Ishikawa (cell line): ENCODE data around the gene ERGIC1.
A peak's percentile ranks its signal among the peaks of the same experiment; 100 is the strongest.

Source experiments
- CEBPB ChIP-seq: IDR thresholded peaks from 2 replicates; pipeline ENCODE4 v1.6.1; 2012
- CREB1 ChIP-seq: IDR thresholded peaks from 2 replicates; pipeline ENCODE4 v1.6.1; 2012; ENCODE audit warnings: low read depth
- EGR1 ChIP-seq: IDR thresholded peaks from 2 replicates; pipeline ENCODE4 v1.6.1; 2012
- EP300 ChIP-seq: IDR thresholded peaks from 2 replicates; pipeline ENCODE4 v1.6.1; 2012; ENCODE audit warnings: borderline replicate concordance
- FOXM1 ChIP-seq: IDR thresholded peaks from 2 replicates; pipeline ENCODE4 v1.6.1; 2012; ENCODE audit warnings: low read depth, borderline replicate concordance
- NFIC ChIP-seq: IDR thresholded peaks from 2 replicates; pipeline ENCODE4 v1.6.1; 2012
- RAD21 ChIP-seq: IDR thresholded peaks from 2 replicates; pipeline ENCODE4 v1.6.1; 2012; ENCODE audit warnings: low read depth
- TAF1 ChIP-seq: IDR thresholded peaks from 2 replicates; pipeline ENCODE4 v1.6.1; 2012; ENCODE audit warnings: low read depth, mild to moderate bottlenecking
- TCF12 ChIP-seq: IDR thresholded peaks from 2 replicates; pipeline ENCODE4 v1.6.1; 2012; ENCODE audit warnings: low read depth
- TEAD4 ChIP-seq: IDR thresholded peaks from 2 replicates; pipeline ENCODE4 v1.6.1; 2012
- USF1 ChIP-seq: IDR thresholded peaks from 2 replicates; pipeline ENCODE4 v1.6.1; 2012
- YY1 ChIP-seq: IDR thresholded peaks from 2 replicates; pipeline ENCODE4 v1.6.1; 2012; ENCODE audit warnings: low read depth
- ZBTB7A ChIP-seq: IDR thresholded peaks from 2 replicates; pipeline ENCODE4 v1.6.1; 2012; ENCODE audit warnings: low read depth
- TF ChIP-seq, protein P1 (sequence below): IDR thresholded peaks from 2 replicates; pipeline ENCODE4 v1.6.1; 2012
- TF ChIP-seq, protein P2 (sequence below): IDR thresholded peaks from 2 replicates; pipeline ENCODE4 v1.6.1; 2012; ENCODE audit warnings: low read depth, mild to moderate bottlenecking

ERGIC1 gene

DNA sequence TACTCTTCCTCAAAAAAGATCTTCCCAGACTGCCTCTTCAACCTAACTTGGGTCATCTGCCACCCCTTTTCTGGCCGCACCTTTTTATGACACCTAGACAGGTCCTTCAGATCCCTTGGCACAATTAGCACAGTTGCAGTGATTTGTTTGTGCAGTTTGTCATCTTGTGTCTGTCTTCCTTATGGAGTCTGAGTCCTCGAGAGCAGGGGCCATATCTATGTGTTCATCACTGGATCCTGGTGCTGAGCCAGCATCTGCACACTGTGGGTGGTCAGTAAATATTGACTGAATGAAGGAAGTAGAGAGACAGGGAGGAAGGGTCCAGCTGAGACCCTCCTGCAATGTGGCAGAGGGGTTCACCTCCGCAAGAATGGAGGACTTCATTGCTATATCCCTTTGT lies 14.4 kb downstream of the ERGIC1 start:
- no peak for TF ChIP-seq CEBPB
- no peak for TF ChIP-seq RAD21
- TF ChIP-seq ZBTB7A = no peak
- no peak for TF ChIP-seq TAF1
- no peak for TF ChIP-seq EP300
- TF ChIP-seq CREB1 = no peak

DNA sequence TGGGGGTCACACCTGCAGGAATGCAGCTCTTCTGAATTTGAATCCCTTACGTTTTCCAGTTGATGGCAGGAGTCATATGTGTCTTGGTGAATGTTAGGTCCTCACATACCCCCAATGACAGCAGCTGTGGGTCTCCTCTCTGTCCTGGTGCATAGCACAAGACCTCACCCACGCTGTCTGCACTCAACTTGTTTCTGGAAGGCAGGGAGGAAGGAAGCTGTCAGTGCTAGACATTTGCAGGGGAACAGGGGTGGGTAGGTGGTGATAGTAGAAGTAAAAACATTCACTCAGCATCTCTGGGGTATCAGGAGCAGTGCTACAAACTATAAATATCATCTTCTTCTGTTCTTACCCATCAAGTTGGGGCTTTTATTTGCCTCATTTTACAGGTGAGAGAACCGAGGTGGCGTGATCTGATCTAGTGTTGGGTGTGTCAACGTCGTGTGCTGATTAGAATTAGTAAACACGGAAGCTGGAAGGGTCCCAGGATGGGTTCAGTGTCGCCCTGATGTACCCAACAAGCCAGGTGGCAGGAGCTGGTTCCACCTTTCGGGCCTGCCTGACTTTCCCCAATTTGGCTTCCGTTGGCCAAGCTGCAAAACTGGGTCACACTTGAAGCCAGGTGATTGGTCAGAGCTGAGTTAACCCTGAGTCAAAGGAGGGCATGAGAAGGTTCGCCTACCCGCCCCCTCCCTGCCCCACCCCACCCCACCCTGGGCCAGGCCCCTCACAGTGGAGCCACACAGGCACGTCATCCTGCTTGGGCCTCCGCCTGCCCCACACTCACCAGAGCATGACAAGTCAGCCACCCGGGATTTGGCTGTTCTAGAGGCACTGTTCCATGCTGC lies 15.8 kb downstream of the ERGIC1 start:
- TF ChIP-seq, protein P1, sequence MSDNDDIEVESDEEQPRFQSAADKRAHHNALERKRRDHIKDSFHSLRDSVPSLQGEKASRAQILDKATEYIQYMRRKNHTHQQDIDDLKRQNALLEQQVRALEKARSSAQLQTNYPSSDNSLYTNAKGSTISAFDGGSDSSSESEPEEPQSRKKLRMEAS = no peak
- peak; percentile 21; the same call in 1 of the 2 replicates for TF ChIP-seq TCF12
- TF ChIP-seq EP300 = no peak
- TF ChIP-seq TEAD4 = no peak
- no peak for TF ChIP-seq ZBTB7A
- no peak for TF ChIP-seq TAF1

GRCh38 chr5:172850454-172850797 lies 16.4 kb downstream of the ERGIC1 start:
- no peak for TF ChIP-seq FOXM1
- no peak for TF ChIP-seq CEBPB
- TF ChIP-seq, protein P2, sequence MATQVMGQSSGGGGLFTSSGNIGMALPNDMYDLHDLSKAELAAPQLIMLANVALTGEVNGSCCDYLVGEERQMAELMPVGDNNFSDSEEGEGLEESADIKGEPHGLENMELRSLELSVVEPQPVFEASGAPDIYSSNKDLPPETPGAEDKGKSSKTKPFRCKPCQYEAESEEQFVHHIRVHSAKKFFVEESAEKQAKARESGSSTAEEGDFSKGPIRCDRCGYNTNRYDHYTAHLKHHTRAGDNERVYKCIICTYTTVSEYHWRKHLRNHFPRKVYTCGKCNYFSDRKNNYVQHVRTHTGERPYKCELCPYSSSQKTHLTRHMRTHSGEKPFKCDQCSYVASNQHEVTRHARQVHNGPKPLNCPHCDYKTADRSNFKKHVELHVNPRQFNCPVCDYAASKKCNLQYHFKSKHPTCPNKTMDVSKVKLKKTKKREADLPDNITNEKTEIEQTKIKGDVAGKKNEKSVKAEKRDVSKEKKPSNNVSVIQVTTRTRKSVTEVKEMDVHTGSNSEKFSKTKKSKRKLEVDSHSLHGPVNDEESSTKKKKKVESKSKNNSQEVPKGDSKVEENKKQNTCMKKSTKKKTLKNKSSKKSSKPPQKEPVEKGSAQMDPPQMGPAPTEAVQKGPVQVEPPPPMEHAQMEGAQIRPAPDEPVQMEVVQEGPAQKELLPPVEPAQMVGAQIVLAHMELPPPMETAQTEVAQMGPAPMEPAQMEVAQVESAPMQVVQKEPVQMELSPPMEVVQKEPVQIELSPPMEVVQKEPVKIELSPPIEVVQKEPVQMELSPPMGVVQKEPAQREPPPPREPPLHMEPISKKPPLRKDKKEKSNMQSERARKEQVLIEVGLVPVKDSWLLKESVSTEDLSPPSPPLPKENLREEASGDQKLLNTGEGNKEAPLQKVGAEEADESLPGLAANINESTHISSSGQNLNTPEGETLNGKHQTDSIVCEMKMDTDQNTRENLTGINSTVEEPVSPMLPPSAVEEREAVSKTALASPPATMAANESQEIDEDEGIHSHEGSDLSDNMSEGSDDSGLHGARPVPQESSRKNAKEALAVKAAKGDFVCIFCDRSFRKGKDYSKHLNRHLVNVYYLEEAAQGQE = no peak

- TF ChIP-seq TCF12 = no peak
- no peak for TF ChIP-seq CREB1
- TF ChIP-seq TAF1 = no peak
- no peak for TF ChIP-seq FOXM1
- TF ChIP-seq TEAD4 = no peak
- TF ChIP-seq, protein P2 = no peak
- TF ChIP-seq USF1 = no peak
- TF ChIP-seq, protein P1 = no peak
- TF ChIP-seq EGR1 = no peak
- no peak for TF ChIP-seq NFIC
- no peak for TF ChIP-seq ZBTB7A
- TF ChIP-seq EP300 = no peak
- no peak for TF ChIP-seq CEBPB
- no peak for TF ChIP-seq YY1
- no peak for TF ChIP-seq RAD21
Measured at GRCh38 chr5:172852490-172853354, 18.7 kb downstream of the ERGIC1 start.

GRCh38 chr5:172853355-172853975 lies 19.4 kb downstream of the ERGIC1 start:
- no peak for TF ChIP-seq TAF1
- no peak for TF ChIP-seq USF1
- no peak for TF ChIP-seq TCF12
- TF ChIP-seq, protein P2 = no peak
- TF ChIP-seq ZBTB7A = no peak
- TF ChIP-seq TEAD4 = no peak
- no peak for TF ChIP-seq FOXM1
- TF ChIP-seq YY1 = no peak
